Brain microvascular endothelial cell (primary cell): ENCODE measurements around the gene NEB.

Experiments
- DNase-seq: peaks from one replicate; pipeline ENCODE4 v3.0.0-alpha.2; 2020
- H3K27ac ChIP-seq: fragments of 250-450 bp; sonication (Bioruptor Pico); 2 replicates; pipeline ENCODE4 v1.5.1; 2020; ENCODE audit warnings: mild to moderate bottlenecking, moderate library complexity
- H3K27me3 ChIP-seq: fragments of 250-450 bp; sonication (Bioruptor Pico); replicated peaks from 2 replicates; pipeline ENCODE4 v1.5.1; 2020; ENCODE audit warnings: mild to moderate bottlenecking
- H3K36me3 ChIP-seq: fragments of 250-450 bp; sonication (Bioruptor Pico); replicated peaks from 2 replicates; pipeline ENCODE4 v1.5.1; 2020; ENCODE audit warnings: mild to moderate bottlenecking
- H3K4me3 ChIP-seq: 2 replicates; pipeline ENCODE4 v1.5.1; 2011; ENCODE audit warnings: low read depth, mild to moderate bottlenecking, control low read depth, low read length, moderate library complexity
- CTCF ChIP-seq: IDR thresholded peaks from 2 replicates; pipeline ENCODE4 v1.5.1; 2011; ENCODE audit warnings: low read depth, mild to moderate bottlenecking, moderate library complexity, low read length, control low read depth, inconsistent platforms; ENCODE audit errors: missing control alignments
- in situ Hi-C: cut with HindIII; loops from 2 replicates; pipeline ENCODE4 v1.10.0; 2017; ENCODE audit warnings: low sequenced_read_pairs, low pct_ligation_motif_present

Gene NEB

GRCh38 chr2:151556121-151556520 lies 178.2 kb downstream of the NEB start:
- Histone ChIP-seq H3K36me3 (no peaks in the 10 kb centered on the region), H3K27me3 (no peaks in the 10 kb centered on the region), H3K27ac (no peak overlapping the region), H3K4me3 (no peak overlapping the region)
- no peak for TF ChIP-seq CTCF
- in situ Hi-C loops = no loop called here
- no peak for DNase-seq

GRCh38 chr2:151552287-151552686 lies 182.0 kb downstream of the NEB start:
- no peak for TF ChIP-seq CTCF
- no peaks in the 10 kb centered on the region for H3K27me3 ChIP-seq
- H3K27ac ChIP-seq = no peak overlapping the region
- no peaks in the 10 kb centered on the region for H3K36me3 ChIP-seq
- no peak for DNase-seq
- in situ Hi-C loops = no loop called here
- H3K4me3 ChIP-seq = no peak overlapping the region

GRCh38 chr2:151551556-151551955 lies 182.7 kb downstream of the NEB start:
- no peak for DNase-seq
- Histone ChIP-seq H3K36me3 (no peaks in the 10 kb centered on the region), H3K27ac (no peak overlapping the region), H3K27me3 (no peaks in the 10 kb centered on the region), H3K4me3 (no peak overlapping the region)
- in situ Hi-C loops = no loop called here
- no peak for TF ChIP-seq CTCF

- no peak overlapping the region for H3K4me3 ChIP-seq
- in situ Hi-C loops = no loop called here
- H3K27me3 ChIP-seq = no peaks in the 10 kb centered on the region
- H3K27ac ChIP-seq = no peak overlapping the region
- no peak for DNase-seq
- no peak for TF ChIP-seq CTCF
- H3K36me3 ChIP-seq = no peaks in the 10 kb centered on the region
Measured at GRCh38 chr2:151549191-151549590, 185.1 kb downstream of the NEB start.

- TF ChIP-seq CTCF = no peak
- H3K36me3 ChIP-seq = no peaks in the 10 kb centered on the region
- in situ Hi-C loops = no loop called here
- no peak overlapping the region for H3K4me3 ChIP-seq
- no peak for DNase-seq
- no peaks in the 10 kb centered on the region for H3K27me3 ChIP-seq
- no peak overlapping the region for H3K27ac ChIP-seq
Measured at GRCh38 chr2:151544449-151544848, 189.8 kb downstream of the NEB start.

- no peak overlapping the region for H3K27ac ChIP-seq
- no peak for DNase-seq
- in situ Hi-C loops = no loop called here
- H3K27me3 ChIP-seq = no peaks in the 10 kb centered on the region
- H3K4me3 ChIP-seq = no peak overlapping the region
- H3K36me3 ChIP-seq = no peaks in the 10 kb centered on the region
- TF ChIP-seq CTCF = no peak
Measured at GRCh38 chr2:151543876-151544275, 190.4 kb downstream of the NEB start.
